Esophagus mucosa (tissue), 1 donor: ENCODE data around the gene PAPSS1. TPM values are rescaled to one million over a fixed set of nuclear protein-coding genes. Genes with fewer than 3 reads are reported as not detected.

Experiments used
- ATAC-seq: fragments of 200-7000 bp; cut with Tn5 transposase; one replicate; pipeline ENCODE4 v1.9.1; 2020
- total RNA-seq: library from RNA; stranded (reverse); gene quantifications from one replicate; pipeline ENCODE4 v1.2.4, GENCODE V29; 2023
- donor health status: DM: yes; HTN: yes; CAD: no.

PAPSS1 gene
- total RNA-seq, 1 donor from 2014 or later = 37.5 TPM

GRCh38 chr4:107619731-107620130 lies 100.3 kb downstream of the PAPSS1 start:
- ATAC-seq = no peak

DNA sequence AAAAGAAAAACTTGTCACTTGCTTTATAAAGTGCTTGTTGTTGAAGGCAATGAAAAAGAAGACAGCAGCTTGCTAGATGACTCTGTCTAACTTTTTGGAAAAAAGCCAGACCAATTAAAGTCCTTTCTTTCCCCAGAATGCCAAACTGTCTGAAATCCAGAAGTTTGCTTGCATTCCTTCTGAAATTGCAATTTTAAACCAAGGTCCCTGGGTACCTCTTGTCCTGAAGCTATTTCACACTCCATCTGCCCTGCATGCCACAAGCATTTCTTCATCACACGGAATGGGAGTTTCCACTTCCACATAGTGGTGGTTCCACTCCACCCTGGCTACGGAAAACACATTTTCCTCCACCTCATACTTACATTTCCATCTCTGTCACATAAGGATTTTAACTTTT lies 101.0 kb downstream of the PAPSS1 start:
- no peak for ATAC-seq

GRCh38 chr4:107618656-107619055 lies 101.4 kb downstream of the PAPSS1 start:
- no peak for ATAC-seq

DNA sequence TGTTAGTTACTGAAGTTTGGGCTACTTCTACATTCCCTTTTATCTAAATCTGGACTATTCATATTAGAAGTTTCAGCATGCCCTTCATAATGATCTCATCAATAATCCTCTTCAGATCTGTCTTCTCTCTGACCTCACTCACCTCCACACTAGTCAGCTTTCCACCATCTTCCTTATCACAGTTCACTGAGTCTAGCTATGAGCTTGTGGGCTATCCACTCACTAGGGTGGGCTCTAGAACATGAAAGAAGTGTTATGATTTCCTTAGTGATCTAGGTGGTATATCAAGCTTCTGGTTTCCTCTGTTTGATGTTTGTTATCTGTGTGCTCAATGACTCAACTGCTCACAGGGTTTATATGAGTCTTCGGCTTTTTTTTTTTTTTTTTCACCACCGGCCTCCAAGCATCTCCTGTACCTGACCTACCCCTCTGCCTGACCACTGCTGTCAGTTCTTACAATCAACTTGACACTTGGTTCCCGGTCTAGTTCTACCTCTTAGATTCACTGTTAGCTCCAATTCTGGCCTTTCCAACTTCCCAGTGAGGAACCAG lies 103.1 kb downstream of the PAPSS1 start:
- ATAC-seq = no peak

DNA sequence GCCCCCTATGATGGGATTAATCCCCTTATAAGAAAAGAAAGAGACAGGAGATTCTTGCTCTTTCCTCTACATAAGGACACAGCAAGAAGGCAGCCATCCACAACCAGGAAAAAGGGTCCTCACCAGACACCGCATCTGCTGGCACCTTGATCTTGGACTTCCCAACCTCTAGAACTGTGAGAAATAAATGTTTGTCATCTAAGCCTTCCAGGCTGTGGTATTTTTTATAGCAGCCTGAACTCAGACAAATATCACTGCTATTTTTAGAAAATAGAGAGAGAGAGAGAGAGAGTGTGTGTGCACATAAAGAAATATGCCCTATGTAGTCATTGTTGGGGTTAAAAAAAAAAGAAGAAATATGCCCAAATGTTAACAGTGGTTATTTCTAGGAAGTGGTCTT lies 104.2 kb downstream of the PAPSS1 start:
- no peak for ATAC-seq

DNA sequence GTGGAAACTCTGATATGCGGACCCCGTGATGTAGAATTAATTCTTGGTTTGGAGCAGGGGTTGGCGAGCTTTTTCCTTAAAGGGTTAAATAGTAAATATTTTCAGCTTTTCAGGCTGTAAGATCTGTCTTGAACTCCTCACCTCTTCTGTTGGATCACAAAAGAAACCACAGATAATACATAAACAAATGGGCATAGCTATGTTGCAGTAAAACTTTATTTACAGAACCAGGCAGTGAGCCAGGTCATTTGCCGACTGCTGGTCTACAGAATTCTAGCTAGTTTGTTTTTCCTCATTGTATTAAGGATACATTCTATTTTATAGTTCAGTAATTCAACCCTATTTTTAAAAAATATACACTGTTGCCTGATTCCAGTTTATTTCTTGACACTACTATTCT lies 116.6 kb downstream of the PAPSS1 start:
- no peak for ATAC-seq

DNA sequence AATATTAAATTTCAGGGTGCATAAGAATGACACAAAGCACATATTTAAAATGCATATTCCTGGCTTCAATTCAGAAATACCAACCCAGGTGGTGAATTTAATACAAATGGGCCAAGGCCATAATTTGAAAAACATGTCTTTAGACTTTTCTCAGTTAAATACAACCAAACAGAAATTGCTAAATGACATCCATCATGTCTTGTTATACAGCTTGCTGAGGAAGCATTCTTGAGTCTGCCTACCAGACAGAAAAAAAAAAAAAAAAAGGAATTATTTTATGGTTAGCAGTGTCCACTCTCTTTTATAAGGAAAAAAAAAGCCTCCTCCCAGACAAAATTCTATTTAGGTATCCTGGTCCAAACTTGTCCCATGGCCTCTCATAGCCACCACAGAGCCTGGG lies 119.1 kb downstream of the PAPSS1 start:
- no peak for ATAC-seq

DNA sequence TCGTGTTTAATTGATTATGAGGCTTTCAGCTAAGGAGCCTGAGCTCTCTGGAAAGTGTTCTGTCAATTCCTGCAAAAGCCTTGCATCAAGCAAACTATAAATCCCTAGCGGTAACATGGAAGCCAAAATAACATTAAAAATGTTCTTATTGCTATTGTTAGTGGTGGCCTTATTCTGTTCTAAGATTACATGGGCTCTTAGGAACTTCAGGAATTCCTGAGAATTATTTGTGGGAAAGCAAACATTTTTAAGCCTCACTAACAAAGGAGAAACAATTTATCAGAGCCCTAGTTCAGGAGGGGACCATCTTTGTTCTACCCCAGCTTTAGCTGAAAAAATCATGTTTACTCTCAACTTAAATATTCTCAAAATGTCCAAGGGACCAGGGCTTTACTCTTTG lies 119.6 kb downstream of the PAPSS1 start:
- ATAC-seq = no peak

GRCh38 chr4:107599841-107600240 lies 120.2 kb downstream of the PAPSS1 start:
- ATAC-seq = no peak

DNA sequence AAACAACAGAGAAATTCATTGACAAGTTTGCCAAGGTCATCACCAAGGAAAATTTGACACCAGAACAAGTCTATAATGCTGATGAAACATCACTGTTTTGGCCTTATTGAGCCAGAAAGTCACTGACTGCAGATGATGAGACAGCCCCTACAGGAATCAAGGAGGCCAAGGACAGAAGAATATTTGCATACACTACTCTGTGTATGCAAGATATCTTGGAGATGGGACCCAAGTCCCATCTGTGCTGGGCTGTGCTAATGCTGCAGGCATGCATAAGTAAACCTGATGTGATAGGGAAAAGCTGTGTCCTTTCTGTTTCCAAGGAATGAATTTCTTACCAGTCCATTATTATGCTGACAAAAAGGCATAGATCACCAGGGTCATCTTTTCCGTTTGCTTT lies 126.8 kb downstream of the PAPSS1 start:
- no peak for ATAC-seq

- ATAC-seq = no peak
These were observed 127.5 kb downstream of the PAPSS1 start for GRCh38 chr4:107592519-107592918.

DNA sequence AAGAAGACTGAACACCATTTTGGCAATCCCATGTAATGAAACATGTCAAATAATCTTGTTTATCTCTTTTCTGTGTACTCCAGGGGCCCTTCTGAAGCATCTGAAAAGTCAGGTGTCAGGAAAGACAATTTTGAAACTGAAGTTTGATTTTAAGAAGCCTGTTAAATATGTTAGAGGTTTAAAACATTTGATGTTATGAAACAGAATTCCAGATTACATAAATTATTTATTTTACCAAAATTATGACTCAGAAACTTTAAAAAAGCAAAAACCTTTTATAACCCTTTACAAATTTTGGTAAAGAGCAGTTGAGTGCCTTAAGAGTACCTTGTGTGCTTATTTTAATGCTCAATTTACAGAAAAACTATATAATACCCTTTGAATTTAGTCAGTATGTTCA lies 130.8 kb downstream of the PAPSS1 start:
- no peak for ATAC-seq

- ATAC-seq = no peak
These were observed 133.7 kb downstream of the PAPSS1 start for GRCh38 chr4:107586371-107586770.

- ATAC-seq = no peak
These were observed 140.9 kb downstream of the PAPSS1 start for GRCh38 chr4:107579099-107579498.

DNA sequence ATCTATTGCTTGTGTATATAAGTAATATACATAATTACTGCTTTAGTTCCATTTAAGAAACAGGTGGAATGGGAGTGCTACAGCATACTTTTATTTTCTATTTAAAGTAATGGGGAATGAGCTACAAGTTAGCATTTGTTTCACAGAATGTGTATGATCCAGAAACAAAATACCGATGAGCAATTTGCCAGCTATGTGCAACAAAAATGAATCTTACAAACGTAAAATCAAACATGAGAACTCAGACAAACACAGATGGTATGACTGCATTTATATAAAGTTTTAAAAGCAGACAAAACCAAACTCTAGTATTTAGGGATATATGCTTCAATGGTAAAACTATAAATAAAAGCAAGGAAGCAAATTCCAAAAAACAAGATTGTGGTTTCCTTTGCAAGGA lies 141.7 kb downstream of the PAPSS1 start:
- ATAC-seq = no peak

GRCh38 chr4:107577743-107578142 lies 142.3 kb downstream of the PAPSS1 start:
- no peak for ATAC-seq

DNA sequence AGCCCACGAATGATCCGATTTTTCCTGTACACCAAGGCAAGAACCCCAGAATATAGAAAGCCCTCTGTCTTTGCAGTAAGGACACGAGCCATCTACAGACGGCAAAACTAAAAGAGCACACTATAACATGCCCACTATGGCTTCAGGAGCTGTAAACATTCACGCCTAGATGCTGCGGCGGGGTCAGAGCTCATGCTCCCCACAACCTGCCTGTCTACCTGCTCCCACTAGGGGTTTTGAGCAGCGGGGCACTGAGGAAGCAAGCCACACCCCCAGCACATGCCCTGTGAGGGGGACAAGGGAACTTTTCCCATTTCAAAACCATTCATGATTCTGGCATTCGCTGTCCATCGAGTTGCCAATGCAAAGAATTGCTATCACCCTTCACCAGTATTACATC lies 144.8 kb downstream of the PAPSS1 start:
- no peak for ATAC-seq

DNA sequence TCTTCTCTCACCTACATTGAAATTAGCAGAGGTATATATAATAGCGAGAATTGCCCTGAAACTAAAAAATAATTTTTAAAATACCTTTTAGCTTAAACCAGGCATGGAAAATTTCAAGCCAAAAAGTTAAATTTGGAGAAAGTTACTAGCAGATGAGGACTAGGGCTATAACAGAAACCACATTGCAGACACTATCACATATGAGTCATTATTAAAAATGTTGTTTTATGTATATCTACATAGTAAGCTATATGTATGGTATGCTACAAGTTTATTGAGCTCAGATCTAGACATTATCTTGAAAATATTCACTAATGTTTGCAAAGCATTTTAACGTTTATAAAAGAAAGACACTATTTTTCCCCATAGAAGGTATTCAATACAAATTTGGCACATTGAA lies 147.8 kb downstream of the PAPSS1 start:
- no peak for ATAC-seq

GRCh38 chr4:107570952-107571351 lies 149.1 kb downstream of the PAPSS1 start:
- ATAC-seq = no peak

GRCh38 chr4:107564326-107564725 lies 155.7 kb downstream of the PAPSS1 start:
- ATAC-seq = no peak

Other genes starting within 250 kb of the PAPSS1 start
- gene SGMS2, start 104.7 kb upstream of the PAPSS1 start, total RNA-seq = 28.0 TPM
- gene CYP2U1, start 211.3 kb upstream of the PAPSS1 start, total RNA-seq = 0.92 TPM